Left renal cortex interstitium (tissue), 4 donors: ENCODE measurements around the gene MPV17L. TPM values are rescaled to one million over a fixed set of nuclear protein-coding genes. Genes with fewer than 3 reads are reported as not detected.
A peak's percentile ranks its signal among the peaks of the same experiment; 100 is the strongest.
"Not testable (repeated sequence)": the region's sequence is repeated elsewhere in the genome, so short reads cannot be mapped to it uniquely, and the experiment has no call there.

ENCODE experiments used
- DNase-seq, 4 donors: peaks; one replicate each; pipeline ENCODE4 v3.0.0-alpha.2; 2013; ENCODE audit warnings: low read depth in 4 of 4, low spot score in 2 of 4, missing footprints in 1 of 4
- polyA plus RNA-seq, 4 donors: library from polyadenylated mRNA; unstranded; fragments of 120-200 nt; gene quantifications; one replicate each; pipeline ENCODE4 v1.2.1, GENCODE V29; 2013; ENCODE audit not compliant: insufficient read length in 4 of 4

Gene MPV17L
- polyA plus RNA-seq, 4 donors, result 7.1 to 15.2 (median 9.6) TPM

GRCh38 chr16:15404792-15405191, 9.2 kb downstream of the MPV17L start:
- no peak for DNase-seq

- DNase-seq, result not testable (repeated sequence)
Observed at GRCh38 chr16:15407756-15408155, 12.2 kb downstream of the MPV17L start.

DNA sequence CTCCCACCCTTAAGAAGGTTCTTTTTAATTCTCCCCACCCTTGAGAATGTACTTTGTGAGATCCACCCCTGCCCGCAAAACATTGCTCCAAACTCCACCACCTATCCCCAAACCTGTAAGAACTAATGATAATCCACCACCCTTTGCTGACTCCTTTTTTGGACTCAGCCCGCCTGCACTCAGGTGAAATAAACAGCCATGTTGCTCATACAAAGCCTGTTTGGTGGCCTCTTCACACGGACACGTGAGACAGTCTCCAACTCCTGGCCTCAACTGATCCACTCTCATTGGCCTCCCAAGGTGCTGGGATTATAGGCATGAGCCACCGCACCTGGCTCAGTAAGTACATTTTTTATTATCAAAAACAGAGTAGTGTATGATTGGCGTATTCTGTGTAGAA, 13.9 kb downstream of the MPV17L start:
- DNase-seq, result not testable (repeated sequence)

- no peak for DNase-seq
Observed at GRCh38 chr16:15415511-15415985, 20.0 kb downstream of the MPV17L start.

DNA sequence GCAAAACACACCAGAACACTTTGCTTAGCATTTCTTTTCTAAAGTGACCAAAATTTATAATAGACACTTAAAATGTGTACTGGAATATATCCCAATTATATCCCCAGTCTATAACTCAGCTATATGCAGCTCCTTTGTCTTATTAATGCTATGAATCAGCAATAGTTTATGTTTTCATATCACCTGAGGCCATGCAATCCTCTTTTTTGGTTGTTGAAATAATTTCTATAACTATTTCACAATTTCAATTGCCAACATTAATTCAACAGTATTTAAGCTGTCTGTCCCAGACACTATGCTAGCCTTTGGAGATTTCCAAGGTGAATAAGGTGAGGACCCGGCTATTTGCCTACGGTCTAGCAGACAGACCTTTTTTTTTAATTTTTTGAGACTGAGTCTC, 21.6 kb downstream of the MPV17L start:
- DNase-seq, result no peak

DNA sequence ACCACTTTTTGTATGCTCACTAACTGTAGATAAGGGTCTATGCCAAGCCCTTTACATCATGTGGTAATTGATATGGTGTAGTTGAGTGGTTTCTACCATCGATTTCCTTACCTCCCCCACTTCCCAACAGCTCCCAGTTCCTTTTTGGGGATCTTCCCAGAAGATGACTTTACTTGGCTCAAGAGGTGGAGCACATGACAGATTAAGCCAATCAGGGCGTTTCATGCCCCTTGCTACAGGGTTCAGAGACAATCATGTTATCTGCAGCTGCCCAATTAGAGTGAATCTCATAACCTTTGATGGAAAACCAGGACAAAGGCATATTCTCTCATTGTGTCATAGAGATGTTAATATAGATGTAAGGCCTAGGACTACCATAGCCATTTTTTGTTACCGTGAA, 22.7 kb downstream of the MPV17L start:
- no peak for DNase-seq

DNA sequence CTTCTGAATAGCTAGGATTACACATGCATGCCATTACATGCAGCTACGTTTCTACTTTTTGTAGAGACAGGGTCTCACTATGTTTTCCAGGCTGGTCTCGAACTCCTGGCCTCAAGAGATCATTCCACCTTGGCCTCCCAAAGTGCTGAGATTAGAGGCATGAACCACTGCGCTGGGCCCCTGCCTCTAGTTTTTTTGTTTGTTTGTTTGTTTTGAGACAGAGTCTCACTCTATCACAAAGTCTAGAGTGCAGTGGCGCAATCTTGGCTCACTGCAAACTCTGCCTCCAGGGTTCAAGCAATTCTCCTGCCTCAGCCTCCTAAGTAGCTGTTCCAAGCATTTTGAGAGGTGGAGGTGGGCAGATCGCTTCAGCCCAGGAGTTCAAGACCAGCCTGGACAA, 26.1 kb downstream of the MPV17L start:
- not testable (repeated sequence) for DNase-seq

DNA sequence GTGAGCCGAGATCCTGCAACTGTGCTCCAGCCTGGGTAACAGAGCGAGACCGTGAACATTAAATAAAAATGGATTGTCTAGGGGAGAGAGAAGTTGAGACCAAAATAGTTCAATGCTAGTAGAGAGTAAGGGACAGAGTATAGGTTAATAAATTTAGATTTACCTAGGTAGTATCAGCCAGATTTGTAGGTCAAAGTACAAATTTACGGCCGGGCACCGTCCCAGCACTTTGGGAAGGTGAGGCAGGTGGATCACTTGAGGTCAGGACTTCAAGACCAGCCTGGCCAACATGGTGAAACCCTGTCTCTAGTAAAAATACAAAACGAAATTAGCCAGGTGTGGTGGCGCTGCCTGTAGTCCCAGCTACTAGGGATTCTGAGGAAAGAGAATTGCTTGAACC, 26.7 kb downstream of the MPV17L start:
- DNase-seq, result no peak

- DNase-seq, result no peak
Observed at GRCh38 chr16:15425861-15426260, 30.3 kb downstream of the MPV17L start.

DNA sequence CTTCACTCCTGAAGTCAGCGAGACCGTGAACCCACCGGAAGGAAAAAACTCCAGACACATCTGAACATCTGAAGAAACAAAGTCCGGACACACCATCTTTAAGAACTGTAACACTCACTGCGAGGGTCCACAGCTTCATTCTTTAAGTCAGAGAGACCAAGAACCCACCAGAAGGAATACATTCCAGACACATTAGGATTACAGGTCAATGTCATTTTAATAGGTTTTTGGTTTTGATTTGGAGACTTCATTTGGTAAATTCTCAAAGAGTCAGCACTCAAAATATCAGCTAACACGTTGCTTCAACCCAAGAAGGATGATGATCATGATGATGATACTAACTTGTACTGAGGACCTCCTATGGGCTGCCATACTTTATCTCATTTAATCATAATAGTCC, 31.2 kb downstream of the MPV17L start:
- DNase-seq, result no peak

DNA sequence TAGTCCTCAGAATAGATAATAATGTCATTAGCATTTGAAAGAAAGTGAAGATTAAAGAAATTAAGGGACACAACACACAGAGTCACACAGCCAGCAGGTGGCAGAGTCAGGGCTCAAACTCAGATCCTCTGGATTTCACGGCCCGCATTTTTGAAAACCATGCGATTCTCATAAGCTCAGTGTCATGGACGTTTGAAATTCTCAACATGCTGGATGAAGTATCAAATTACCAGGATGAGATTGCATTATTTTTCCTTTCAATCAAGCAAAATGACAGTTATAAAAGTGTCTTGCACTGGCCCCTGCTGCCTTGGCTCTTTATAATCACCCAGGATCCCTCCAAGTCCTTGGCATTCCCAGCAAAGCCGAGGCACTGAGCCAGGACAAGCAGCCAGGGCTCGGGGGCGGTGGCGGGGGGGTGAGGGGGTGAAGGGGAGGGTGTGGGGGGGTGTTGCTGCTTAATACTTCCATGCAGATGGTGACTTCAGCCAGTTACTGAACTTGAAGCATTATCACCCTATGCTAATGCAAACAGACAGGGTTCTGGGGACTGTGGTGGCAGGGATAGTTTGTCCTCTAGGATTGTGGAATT, 32.2 kb downstream of the MPV17L start:
- peak in 1 of 4 donors; percentile 68 for DNase-seq

- DNase-seq, result not testable (repeated sequence)
Observed at GRCh38 chr16:15430884-15431283, 35.3 kb downstream of the MPV17L start.

- DNase-seq, result no peak
Observed at GRCh38 chr16:15434079-15434424, 38.5 kb downstream of the MPV17L start.

DNA sequence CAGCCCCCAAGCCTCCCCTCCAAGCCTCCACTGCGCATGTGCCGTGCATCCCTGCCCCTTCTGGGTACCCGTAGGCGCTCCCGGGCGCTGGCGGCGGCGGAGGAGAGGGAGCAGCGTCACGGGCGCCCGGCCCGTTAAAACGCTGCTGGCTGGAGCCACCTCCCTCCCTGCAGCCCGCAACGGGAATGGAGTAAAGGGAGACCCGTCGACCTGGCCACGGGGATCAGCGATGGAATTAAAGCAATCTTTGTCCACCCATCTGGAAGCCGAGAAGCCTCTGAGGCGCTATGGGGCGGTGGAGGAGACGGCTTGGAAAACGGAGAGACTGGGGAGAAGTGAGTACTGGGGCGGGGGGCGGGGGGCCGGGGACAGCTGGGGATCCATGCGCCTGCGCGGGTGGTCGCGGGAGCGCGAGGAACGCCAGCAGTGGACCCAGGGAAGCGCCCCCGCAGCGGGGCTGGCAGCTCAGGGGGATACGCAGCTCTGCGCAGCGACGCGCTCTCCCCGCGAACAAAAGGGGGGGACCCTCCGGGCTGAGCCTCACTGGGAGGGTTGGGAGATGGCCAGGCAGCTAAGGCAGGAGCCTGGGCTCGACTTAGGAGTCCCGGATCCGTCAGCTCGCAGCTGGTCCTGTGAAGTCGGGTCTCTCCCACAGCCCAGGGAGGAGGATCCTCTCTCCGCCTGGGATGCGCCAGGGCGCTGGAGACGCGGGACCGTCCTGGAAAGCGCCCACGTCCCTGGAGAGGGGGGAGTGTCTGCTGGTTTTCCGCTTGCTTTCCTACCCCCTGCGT, 39.1 kb downstream of the MPV17L start, which contains the start of gene BMERB1:
TSS of gene BMERB1 (plus strand) at position 164 of the 791 bp plus-strand sequence. CDS start at position 230, 66 bp downstream.
- DNase-seq, result peak in 3 of 4 donors; percentile 58 to 69 (median 62)

DNA sequence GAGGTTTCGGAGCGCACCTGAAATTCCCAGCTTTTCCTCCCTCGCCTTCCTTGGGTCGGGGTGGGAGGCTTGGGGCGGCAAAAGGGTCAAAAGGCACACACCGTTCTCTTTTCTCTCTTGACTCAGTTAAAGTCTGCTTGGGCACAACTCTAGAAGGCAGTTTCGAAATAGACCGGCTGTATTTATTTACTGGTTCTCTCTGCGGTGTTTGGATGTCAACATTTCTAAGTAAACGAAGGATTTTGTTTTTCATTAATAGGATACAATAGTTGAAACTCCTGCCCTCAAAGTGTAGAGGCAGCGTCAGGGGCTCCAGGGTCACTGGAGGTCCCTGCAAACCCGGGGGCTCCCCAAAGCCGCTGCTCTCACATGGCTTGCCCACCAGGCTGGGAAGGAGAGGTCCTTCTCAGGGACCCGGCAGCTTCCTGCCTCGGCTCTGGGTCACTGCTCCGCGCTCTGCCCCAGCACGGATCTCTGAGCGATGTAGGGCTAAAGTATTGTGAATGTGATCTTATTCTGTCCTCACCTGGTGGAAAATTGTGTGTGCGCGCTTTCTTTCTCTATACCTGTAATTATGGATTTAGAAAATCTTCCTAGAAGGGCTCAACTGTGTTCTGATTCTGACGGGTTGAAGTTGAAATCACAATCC, 39.8 kb downstream of the MPV17L start:
- peak in 1 of 4 donors; percentile 14 for DNase-seq

DNA sequence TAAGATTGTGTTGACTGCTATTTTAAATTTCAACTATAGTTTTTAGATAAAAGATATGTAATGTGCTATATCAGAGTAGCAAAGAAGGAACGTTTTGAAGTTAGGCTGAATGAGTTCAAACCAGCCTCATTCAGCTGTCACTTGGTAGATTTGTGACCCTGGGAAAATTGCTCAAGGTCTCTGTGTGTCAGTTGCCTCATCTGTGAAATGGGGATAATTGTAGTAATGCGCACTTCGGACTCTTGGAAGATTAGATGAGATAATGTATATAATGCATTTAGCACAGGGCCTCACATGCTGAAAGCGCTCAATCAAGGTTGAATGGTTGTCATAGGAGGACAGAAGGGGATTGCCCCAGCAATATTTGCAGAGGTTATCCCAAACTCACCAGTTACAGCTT, 43.5 kb downstream of the MPV17L start:
- DNase-seq, result no peak

- DNase-seq, result no peak
Observed at GRCh38 chr16:15439521-15439920, 44.0 kb downstream of the MPV17L start.

DNA sequence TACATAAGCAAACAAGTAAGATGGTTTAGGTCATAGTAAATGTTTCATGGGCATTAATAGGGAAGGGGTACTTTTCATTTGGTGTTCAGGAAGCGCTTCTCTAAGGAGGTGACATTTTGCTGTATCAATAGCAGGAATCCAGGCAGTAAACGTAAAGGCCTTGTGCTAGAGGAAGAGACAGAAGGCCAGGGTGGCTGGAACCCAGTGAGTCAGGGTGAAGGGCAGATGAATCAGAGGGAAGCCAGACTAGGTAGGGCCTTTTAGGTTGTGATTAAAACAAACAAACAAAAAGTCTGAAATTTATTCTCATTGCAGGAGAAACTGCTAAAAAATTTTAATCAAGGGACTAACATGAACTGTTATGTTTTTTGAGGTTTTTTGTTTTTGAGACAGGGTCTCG, 45.3 kb downstream of the MPV17L start:
- DNase-seq, result no peak

- DNase-seq, result not testable (repeated sequence)
Observed at GRCh38 chr16:15442140-15442539, 46.6 kb downstream of the MPV17L start.

DNA sequence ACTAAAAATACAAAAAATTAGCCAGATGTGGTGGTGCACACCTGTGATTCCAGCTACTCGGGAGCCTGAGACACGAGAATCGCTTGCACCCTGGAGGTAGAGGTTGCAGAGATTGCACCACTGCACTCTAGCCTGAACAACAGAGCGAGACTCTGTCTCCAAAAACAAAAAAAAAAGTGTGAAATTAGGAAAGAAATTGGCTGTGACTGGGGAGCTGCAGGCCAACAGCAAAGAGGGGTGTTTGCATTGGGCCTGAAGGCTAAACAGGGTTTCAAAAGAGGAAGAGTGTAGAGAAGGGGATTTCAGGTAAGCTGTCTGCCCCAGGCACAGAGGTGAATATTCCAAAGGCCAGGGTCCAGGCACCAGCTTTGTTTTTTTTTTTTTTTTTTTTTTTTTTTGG, 48.2 kb downstream of the MPV17L start:
- DNase-seq, result no peak

- no peak for DNase-seq
Observed at GRCh38 chr16:15444264-15444663, 48.7 kb downstream of the MPV17L start.

DNA sequence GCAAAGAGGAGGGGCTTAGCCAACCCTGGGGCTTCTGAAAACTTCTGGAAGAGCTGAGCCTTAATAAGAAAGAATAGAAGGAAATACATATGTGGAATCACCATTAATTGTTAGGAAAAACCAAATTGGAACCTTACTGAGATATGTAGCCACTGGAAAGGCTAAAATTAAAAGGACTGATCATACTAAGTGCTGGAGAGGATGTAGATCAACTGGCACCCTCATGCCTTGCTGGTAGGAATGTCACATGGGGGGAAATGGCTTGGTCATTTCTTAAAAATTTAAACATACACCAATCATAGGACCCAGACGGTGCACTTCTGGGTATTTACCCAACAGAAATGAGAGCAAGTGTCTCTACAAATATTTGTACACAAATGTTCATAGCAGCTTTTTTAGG, 49.9 kb downstream of the MPV17L start:
- DNase-seq, result no peak
